HG02759 (cell line): Measurements from ENCODE around the gene IFITM1.
A peak's percentile ranks its signal among the peaks of the same experiment; 100 is the strongest.

Source experiments
- ATAC-seq: cut with Tn5 transposase; IDR thresholded peaks from one replicate; pipeline ENCODE4 v1.9.1; 2021; ENCODE audit warnings: mild to moderate bottlenecking, moderate library complexity; ENCODE audit not compliant: unreplicated experiment

The IFITM1 gene

DNA sequence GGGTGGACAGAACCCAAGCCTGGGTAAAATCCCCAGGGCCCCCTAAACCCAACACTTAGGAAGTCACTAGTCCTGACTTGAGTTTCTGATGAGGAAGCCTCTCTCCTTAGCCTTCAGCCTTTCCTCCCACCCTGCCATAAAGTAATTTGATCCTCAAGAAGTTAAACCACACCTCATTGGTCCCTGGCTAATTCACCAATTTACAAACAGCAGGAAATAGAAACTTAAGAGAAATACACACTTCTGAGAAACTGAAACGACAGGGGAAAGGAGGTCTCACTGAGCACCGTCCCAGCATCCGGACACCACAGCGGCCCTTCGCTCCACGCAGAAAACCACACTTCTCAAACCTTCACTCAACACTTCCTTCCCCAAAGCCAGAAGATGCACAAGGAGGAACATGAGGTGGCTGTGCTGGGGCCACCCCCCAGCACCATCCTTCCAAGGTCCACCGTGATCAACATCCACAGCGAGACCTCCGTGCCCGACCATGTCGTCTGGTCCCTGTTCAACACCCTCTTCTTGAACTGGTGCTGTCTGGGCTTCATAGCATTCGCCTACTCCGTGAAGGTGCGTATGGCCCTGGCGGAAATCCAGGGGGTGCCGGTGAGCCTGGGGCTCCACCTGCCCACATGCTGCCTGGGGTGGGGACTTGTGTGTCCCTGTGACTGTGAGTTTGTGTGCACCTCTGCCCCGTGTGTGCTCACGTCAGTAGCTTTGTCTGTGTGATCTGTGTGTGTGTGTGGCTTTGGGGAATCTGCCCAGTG, at the start of gene IFITM1:
TSS of gene IFITM1 (plus strand) at position 254 of the 767 bp plus-strand sequence. CDS start at position 385, 131 bp downstream.
- peak; percentile 33 for ATAC-seq

DNA sequence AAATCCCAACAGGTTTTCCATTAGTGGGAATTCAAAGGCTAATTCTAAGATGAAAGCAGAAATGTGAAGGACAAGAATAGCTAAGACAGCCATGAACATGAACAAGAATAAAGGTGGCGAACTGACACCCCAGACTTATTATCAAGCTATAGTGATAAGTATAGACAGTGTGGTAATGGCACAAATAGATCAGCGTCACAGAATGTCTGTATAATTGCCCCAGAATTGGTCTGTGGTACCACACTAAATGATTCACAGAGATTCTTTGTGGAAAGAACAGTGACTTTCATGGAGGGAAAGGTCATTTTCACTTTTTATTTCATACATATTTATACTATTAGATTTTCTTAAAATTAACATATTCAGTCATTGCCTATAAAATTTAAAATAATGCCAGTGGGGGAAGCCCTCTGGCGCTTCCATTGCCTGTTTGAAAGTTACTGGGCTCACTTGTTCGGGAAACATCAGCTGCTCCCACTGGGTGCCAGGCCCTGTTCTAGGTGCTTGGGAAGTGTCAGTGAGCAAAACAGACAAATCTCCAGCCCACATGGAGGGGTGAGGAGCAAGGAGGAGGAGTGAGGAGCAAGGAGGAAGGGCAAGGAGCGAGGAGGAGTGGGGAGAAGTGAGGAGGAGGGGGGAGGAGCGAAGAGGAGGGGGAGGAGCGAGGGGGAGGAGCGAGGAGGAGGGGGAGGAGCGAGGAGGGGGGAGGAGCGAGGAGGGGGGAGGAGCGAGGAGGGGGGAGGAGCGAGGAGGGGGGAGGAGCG, 47.0 kb upstream of the IFITM1 start:
- no peak for ATAC-seq

DNA sequence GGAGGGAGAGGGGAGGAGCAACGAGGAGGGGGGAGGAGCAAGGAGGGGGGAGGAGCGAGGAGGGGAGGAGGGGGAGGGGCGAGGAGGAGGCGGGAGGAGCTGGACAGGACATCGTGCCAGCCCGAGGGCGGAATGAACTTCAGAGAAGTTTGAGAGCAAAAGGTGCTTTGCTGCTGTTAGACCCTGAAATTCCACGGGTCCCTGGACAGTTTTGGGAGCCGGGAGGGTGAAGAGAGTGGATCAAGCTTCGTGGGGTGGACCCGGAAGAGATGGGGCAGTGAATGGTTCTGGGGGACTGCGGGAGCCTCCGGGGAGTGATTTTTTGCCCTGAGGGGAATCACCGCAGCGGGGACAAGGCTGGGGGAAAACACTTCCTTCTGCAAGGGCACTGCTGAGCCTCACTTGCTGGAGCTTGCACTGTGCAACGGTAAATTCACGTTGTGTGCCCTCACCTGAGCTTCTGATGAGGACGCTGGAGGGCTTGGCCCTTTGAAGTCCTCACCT, 46.3 kb upstream of the IFITM1 start:
- no peak for ATAC-seq

DNA sequence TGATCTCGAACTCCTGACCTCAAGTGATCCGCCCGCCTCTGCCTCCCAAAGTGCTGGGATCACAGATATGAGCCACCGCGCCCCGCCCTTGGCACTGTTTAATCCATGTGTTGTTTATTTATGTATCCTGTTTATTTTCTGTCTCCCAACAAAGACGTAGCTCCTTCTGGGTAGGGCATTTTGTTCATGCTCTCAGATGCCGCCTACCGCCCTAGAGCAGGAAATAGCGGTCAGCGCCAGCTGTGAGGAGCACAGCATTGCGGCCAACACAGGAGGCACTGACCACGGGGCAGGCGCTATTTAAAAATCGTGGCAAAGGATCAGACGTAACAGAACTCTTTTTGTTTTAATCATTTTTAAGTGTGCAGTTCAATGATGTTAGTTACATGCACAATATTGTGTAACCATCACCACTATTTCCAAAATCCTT, 45.1 kb upstream of the IFITM1 start:
- ATAC-seq = peak; percentile 47

DNA sequence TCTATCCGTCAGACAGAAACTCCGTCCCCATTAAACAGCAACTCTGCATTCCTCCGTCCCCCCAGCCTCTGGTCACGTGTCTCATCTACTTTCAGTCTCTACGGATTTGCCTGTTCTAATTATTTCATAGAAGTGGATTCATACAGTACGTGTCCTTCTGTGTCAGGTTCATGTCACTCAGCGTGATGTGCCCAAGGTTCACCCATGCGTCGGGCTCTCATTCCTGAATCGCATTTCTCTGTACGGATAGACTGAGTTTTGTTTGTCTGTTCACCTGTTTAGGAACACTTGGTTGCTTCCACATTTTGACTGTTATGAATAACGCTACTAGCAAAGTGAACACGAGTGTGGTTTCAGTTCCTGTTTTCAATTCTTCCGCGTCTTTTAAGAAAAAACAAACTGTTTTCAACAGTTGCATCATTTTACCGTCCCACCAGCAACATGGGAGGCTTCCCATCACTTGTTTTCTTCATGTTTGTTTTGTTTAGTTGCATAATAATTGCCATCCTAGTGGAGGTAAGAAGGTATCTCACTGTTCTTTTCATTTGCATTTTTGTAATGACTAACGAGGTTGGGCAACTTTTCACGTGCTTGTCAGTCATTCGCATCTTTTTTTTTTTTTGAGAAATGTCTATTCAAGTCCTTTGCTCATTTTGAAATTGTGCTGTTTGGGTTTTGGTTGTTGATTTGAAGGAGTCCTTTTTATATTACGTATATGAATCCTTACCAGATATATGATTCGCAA, 44.5 kb upstream of the IFITM1 start:
- ATAC-seq = peak; percentile 69

DNA sequence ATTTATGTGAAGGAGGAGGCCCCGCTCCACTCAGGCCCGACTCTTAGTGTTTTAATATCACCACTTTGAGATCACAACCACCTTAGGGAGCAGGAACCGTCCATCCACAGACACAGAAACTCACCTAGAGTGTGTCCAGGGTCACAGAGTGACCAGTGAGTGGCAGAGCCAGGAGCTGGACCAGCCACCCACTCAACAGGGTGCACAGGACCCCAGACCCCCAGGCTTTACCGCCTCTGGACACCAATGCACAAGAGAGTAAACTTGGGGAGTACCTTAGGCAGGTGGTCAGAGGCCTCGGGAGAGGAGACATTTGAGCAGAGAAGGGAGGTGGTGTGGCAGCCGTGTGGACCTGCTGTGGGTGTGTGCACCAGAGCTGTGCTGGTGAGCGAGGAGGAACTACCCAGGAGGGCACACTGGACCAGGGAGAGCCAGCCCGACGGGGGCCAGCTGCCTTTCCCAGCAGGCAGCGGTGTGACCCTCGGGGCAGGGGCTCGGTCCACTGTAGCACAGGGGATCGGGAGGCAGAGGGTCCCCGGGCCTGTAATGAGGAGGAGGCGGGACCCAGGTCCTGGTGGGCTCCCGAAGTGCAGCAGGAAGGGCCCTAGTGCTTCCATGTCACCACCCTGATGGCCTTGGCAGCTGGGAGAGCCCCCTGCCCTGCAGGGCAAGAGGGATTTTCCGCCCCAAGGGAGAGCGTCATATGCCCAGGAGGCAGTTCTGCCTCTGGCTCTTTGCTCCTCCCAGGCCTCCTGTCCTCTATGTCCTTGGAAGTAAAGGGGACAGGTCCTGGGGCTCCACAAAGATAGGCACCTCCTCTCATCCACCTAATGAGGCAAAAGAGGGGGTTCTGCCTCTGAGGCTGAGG, 43.2 kb upstream of the IFITM1 start:
- ATAC-seq = no peak

DNA sequence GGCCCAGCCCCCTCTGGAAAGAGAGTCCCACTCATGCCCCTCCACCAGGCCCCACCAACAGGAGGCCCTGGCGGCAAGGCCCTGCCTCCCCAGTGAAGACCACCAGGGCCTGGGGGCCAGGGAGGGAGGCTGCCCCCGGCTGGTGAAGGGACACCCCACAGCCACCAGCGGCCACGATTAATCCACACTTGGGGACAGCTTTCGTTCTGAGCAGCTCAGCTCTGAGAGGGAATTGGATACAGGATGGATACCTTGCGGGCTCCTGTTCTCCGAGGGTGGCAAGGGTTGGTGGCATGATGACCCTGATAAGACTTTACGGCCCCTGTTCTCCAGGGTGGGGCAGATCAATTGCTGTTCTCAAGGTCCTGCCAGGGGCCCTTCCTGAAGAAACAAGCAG, 42.5 kb upstream of the IFITM1 start:
- ATAC-seq = no peak

DNA sequence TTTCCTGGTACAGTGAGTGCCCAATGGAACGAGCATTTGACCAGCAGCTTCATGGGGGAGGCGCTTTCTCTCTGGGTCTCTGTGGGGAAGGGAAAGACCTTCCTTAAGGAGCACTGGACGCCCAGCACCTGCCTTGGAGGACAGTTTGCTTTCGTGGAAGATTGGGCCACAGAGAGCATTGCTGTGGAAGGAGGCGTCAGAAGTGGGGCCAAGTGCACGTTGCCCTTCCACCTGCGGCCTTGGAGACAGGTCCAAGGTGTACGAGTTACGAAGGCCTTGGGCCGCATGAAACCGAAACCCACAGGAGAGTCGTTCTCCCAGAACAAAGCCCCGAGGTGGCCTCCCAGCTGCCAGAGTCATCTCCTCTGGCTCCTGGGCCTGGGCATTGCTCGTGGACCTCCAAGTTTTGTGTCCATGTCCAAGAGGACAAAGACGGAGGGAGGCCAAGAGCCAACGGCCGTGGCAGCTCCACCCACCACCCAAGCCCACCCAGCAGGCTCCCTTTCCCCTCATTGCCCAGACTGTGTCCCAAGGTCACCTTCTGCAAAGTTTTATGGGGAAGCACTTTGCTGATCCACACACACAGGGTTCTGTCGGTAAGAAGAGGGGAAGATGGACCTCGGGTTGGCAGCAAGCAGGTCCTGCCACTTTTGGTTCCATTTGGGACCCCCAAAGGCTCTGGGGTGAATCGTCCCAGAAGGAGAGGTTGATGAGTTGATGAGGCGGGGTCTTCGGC, 41.5 kb upstream of the IFITM1 start:
- no peak for ATAC-seq

DNA sequence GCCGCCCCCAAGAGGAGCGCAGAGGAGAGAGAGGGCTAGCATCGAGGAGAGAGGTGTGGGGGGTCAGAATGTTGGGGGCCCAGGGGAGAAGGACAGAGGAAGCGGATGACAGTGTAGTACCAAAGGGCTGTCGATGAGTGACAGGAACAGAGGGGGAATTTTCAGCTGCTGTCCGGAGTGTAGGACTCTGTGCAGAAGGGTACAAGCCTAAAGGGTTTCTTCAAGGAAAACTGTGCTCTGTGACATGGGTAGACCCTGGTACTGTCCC, 41.0 kb upstream of the IFITM1 start:
- no peak for ATAC-seq

DNA sequence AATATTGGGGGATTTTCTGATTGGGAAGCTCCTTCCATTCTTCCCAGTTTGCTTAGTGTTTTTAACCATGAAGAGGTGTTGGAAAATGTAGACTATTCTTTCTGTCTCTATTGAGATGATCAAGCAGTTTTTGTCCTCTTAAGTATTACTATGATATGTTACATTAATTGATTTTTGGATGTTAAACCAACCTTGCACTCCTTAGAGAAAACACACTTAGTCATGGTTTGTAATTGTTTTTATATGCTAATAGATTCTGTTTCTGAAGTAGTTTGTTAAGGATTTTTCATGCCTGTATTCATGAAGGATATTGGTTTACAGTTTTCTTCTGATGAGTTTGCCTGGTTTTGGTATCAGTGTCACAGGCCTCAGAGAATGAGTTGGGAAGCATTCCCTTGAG, 37.6 kb upstream of the IFITM1 start:
- no peak for ATAC-seq

DNA sequence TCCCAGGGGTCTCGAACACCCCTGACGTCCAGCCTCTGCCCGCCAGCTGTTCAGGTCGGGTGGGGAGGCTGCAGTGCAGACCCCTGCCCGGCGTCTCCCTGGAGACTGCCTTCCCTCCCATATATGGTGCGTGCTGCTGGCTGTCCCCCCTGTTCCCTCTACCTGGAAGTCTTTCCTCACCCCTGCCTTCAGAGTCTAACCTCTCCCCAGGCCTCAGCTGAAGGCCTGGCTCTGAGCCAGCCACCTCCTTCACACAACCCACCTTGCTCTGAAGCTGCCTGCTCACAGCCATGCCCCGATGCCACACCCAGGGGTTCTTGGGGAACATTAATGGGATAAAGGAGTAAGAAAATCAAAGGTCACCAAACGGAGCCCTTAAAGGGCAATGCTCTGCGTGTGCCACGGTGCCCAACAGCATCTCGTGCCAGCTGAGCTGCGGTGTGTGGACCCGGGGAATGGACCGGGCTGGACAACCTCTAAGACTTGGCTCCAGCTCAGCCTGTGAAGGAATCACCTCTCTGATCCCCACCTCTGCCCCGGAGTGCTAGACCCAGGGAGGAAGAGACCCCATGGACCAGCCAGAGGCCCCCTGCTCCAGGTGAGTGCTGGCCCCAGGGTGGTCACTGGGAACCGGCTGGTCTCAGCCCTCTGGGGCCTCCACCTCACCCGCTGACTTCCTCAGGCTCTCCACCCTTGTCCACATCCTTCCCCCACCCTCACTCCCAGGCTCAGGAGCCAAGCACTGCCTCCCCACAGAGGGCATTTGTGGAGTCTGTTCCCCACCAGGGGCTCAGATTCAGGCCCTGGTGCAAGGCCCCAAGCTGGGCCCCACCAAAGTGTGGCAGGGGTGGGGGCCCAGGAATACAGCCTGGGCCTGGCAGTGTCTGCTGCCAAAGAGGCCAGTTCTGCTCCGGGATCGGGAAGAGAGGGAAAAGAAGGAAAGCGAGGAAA, 35.6 kb upstream of the IFITM1 start, which contains the start of gene NLRP6:
TSS of gene NLRP6 (plus strand) at position 407 of the 951 bp plus-strand sequence. CDS start at position 570, 163 bp downstream.
- no peak for ATAC-seq

DNA sequence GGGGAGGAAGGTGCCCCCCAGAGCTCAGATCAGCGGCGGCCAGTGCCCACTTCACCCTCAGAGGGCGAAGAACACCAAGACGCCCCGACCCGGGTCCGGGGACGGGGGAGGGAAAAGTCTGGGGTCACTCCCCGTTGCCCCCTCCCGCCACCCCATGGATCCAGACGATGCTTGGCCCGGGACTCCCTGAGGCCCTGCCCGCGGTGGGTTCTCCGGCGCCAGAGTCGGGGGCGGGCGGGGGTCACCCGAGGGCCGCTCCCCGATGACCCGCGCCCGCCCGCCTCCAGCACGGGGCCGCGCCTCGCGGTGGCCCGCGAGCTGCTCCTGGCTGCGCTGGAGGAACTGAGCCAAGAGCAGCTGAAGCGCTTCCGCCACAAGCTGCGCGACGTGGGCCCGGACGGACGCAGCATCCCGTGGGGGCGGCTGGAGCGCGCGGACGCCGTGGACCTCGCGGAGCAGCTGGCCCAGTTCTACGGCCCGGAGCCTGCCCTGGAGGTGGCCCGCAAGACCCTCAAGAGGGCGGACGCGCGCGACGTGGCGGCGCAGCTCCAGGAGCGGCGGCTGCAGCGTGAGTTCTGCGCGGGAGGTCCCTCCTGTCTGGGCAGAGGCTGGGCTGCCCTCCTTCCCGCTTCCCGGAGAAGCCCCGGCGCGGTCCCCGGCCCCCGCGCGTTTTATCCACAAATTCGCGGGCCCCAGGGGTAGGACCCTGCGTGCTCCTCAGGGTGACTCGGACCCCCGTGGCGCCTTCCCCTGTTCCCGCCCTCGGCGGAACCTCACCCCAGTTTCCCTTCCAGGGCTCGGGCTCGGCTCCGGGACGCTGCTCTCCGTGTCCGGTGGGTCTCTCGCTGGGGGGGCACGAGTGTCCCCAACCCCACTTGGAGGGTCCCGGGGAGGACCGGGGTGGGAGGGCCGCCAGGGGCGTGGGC, 34.5 kb upstream of the IFITM1 start:
- ATAC-seq = no peak

DNA sequence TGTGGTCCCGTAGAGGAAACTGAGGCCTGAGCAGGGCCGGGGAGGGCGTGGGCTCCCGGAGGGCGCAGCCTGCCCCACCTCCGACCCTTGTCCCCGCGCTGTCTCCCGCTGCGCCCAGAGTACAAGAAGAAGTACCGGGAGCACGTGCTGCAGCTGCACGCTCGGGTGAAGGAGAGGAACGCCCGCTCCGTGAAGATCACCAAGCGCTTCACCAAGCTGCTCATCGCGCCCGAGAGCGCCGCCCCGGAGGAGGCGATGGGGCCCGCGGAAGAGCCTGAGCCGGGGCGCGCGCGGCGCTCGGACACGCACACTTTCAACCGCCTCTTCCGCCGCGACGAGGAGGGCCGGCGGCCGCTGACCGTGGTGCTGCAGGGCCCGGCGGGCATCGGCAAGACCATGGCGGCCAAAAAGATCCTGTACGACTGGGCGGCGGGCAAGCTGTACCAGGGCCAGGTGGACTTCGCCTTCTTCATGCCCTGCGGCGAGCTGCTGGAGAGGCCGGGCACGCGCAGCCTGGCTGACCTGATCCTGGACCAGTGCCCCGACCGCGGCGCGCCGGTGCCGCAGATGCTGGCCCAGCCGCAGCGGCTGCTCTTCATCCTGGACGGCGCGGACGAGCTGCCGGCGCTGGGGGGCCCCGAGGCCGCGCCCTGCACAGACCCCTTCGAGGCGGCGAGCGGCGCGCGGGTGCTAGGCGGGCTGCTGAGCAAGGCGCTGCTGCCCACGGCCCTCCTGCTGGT, 33.7 kb upstream of the IFITM1 start:
- ATAC-seq = no peak

DNA sequence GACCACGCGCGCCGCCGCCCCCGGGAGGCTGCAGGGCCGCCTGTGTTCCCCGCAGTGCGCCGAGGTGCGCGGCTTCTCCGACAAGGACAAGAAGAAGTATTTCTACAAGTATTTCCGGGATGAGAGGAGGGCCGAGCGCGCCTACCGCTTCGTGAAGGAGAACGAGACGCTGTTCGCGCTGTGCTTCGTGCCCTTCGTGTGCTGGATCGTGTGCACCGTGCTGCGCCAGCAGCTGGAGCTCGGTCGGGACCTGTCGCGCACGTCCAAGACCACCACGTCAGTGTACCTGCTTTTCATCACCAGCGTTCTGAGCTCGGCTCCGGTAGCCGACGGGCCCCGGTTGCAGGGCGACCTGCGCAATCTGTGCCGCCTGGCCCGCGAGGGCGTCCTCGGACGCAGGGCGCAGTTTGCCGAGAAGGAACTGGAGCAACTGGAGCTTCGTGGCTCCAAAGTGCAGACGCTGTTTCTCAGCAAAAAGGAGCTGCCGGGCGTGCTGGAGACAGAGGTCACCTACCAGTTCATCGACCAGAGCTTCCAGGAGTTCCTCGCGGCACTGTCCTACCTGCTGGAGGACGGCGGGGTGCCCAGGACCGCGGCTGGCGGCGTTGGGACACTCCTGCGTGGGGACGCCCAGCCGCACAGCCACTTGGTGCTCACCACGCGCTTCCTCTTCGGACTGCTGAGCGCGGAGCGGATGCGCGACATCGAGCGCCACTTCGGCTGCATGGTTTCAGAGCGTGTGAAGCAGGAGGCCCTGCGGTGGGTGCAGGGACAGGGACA, 32.9 kb upstream of the IFITM1 start:
- no peak for ATAC-seq

DNA sequence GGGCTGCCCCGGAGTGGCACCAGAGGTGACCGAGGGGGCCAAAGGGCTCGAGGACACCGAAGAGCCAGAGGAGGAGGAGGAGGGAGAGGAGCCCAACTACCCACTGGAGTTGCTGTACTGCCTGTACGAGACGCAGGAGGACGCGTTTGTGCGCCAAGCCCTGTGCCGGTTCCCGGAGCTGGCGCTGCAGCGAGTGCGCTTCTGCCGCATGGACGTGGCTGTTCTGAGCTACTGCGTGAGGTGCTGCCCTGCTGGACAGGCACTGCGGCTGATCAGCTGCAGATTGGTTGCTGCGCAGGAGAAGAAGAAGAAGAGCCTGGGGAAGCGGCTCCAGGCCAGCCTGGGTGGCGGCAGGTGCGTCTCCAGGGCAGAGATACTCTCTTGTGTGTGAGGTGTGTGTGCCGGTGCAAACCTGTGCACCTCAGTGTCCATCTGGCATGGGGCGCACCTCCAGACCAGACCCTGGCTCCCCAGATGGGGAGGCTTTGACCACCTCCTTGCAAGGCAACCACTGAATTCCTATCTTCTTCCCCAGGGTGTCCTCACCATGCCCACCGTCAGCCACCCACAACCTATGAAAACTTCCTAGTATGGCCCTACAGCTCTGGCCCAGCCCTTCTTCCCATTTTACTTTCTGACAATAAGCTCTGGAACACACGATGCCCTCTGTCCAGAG, 32.2 kb upstream of the IFITM1 start:
- ATAC-seq = no peak

DNA sequence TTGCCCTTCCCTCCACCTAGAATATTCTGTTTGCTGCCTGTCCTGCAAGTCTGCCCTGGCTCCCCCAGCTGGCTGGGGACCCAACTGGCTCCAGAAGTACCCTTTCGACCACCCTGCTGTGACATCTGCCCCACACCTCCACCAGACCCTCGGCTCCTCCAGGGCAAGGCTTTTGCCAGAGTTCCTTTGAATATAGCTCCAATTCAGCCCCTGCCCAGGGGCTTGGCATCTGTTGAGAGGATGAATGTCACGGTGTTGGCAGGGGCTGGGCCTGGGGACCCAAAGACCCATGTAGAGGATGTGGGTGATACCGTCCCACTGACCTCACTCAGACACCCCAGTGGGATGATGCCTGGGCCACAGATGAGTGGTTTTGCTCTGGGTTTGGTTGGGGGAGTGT, 31.7 kb upstream of the IFITM1 start:
- ATAC-seq = no peak
